ENCODE measurements around the gene TMEM179.

GRCh38 chr14:104554608-104555429, 49.8 kb downstream of the TMEM179 start:
- no peak for TF ChIP-seq CTCF (IDR thresholded peaks at IDR 0.05; ENCODE audit: low read depth, low read length)
- no peak for TF ChIP-seq POLR2A (IDR thresholded peaks at IDR 0.05; ENCODE audit: extremely low read depth, insufficient read length)
- no peak for TF ChIP-seq MAX (IDR thresholded peaks at IDR 0.05; ENCODE audit: low read depth, low read length)
